Umbilical cord (tissue), 2 donors: ENCODE data around the gene TNFAIP2. TPM values are rescaled to one million over a fixed set of nuclear protein-coding genes. Genes with fewer than 3 reads are reported as not detected.
"Not testable (repeated sequence)": the region's sequence is repeated elsewhere in the genome, so short reads cannot be mapped to it uniquely, and the experiment has no call there.

Experiments
- DNase-seq: peaks from one replicate; pipeline ENCODE4 v3.0.0-alpha.2; 2015; ENCODE audit warnings: low spot score
- total RNA-seq: library from RNA; depleted of rRNA; stranded (reverse); fragments of >200 nt; gene quantifications from one replicate; pipeline ENCODE4 v1.2.3, GENCODE V29; 2014; ENCODE audit warnings: low replicate concordance; ENCODE audit not compliant: insufficient read depth

Gene TNFAIP2
- total RNA-seq, 1 donor from 2014 or later: 92.0 TPM

GRCh38 chr14:103135333-103136260, 12.3 kb downstream of the TNFAIP2 start:
- DNase-seq: no peak

- DNase-seq: peak; percentile 97
These were observed 13.4 kb downstream of the TNFAIP2 start for GRCh38 chr14:103136388-103137271.

DNA sequence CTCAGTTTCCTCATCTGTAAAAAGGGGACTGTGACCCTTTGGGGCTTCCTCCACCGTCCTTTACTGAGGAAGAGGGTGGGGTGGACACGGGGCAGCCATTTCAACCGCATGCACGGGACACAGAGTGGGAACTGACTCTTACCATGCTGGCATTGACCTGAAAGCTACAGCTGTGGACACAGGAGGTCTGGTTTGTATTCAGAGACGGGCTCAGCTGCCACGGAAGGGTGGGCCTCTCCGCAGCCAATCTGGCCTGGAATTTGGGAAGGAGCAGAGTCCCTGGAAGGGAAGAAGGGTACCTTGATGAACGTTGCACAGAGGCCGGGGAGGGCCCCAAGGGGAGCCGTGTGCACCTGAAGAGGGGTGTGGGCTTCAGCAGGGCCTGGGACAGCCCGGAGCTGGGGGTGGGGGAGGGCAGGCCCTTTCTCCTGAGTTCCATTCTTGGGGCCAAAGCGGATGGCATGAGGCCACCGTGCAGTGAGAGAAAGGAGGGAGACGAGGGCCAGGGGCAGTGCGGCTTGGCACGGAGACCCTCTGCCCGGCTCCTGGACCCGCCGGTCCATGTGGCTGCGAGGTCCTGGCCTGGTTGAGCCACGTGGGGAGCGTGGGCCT, 14.5 kb downstream of the TNFAIP2 start:
- DNase-seq: peak; percentile 79

DNA sequence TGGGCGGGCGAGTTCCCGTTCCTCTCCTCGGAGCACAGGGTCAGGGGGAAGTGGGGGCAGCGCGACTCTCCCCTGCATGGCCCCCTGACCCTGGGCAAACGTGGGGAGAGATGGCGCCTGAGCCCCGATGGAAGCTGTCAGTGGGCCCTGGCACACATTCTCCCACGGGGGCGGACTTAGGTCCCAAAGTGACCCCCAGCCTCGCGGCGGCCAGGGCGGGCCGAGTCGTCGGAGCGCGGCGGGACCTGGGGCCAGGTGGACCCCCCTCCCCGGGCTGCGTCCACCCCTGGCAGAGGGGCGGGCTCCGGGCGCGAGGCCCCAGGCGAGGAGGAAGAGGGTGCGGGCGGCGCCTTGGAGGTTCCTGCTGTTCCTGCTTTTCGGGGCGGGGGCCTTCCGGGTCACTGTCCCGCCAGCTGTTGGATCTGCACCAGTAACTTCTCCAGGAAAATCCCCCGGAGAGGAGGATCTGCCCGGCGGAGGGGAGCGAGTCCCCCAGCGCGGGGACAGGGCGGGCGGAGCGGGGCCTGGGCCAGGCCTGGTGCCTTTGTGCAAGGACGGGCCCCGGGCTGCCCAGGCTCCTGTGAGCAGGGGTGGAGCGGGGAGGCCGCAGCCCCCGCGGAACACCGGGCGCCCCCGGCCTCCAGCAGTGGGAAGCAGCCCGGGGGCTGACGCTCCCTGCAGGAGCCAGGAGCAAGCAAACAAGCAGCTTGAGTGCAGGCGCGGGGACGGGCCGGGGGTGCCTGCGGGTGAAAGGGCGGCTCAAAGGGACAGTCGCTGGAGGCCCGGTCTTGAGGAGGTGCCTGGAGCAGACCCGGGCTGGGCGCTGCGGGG, 15.3 kb downstream of the TNFAIP2 start:
- DNase-seq: peak; percentile 48

GRCh38 chr14:103139132-103140025, 16.1 kb downstream of the TNFAIP2 start:
- peak; percentile 81 for DNase-seq

GRCh38 chr14:103140316-103141109, 17.3 kb downstream of the TNFAIP2 start:
- DNase-seq: no peak

DNA sequence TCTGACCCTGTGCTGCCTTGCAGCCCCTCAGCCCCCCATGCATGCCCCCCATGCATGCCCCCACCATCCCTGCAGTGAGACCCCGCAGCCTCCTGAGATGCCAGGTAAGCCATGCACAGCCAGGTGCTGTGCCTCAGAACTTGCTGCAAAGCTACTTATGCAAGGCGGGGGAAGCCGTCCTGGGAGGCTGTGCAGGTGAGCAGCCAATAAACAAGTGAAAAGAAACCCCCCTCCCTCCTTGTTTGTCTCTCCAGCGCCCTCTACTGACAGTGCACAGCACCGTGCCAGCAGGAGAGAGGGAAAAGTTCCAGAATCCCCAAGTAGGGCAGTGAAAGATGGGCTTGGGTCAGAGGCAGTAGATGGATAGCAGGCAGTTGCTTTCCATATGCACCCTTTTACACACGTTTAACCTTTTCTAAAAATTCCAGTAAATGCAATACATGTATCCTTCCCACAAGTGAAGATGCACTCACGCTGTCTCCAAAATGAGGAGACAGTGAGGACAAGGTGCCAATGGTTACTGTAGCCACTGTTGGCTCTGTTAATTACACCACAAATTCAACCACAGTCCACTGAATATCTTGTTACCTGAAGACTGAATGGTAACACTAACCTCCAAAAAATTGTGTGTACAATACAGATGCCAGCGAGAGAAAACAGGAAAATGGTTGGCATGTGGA, 18.0 kb downstream of the TNFAIP2 start:
- no peak for DNase-seq

- DNase-seq: no peak
These were observed 18.8 kb downstream of the TNFAIP2 start for GRCh38 chr14:103142026-103142425.

DNA sequence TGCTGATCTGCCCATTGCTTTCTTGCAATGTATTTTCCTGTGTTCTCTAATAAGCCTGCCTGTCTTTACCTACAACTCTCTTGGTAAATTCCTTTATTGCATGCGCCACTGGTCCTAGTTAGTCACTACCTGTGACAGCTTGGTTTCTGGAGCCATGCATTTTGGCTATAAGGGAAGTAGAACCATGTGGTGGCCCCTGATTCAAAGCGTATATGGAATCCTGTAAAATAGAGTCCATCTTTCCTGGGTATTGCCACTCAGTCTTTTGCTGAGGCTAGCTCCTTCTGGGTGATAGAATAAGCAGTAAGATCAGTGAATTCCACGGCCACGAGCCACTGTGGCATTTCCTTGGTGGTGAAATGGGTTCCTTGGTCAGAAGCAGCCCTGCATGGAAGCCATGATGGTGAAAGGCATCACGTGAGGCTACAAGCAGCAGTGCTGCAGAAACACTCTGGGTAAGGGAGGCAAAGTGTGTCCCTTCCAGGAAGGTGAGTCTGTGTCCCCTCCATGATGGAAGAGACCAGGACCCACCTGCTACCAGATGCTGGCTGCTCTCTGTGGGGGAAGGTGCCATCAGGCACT, 19.6 kb downstream of the TNFAIP2 start:
- no peak for DNase-seq

DNA sequence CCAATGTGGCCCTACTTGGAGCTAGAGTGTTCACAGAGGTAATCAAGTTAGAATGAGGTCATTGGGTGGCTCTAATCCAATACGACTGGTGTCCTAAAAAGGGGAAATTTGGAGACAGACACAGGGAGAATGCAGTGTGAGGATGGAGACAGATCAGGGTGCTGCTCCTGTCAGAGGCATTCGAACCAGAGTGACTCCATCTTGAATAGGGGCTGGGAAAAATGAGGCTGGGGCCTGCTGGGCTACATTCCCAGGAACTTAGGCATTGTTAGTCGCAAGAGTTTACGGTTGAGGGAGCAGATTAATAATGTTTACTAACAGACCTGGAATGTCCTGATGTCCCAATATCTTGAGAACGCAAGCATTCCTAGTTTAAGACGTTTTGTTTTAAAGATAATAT, 20.2 kb downstream of the TNFAIP2 start:
- no peak for DNase-seq

DNA sequence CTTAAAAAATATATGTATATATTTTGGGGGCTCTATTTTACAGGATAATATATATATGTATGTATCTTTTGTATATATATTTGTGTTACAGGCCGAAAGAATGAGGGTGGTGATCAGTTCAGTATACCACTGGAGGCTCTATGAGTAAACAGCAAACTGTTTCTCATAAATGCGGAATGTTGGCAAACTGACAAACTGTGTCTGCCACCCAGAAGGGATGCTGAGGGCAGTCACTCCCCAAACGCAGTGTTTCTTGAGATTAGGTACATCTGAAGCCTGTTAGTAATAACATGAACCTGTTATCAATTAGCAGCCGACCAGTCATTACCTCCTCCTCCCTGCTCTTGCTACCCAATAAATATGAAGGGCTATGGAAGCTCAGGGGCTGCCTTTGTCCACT, 20.8 kb downstream of the TNFAIP2 start:
- no peak for DNase-seq

DNA sequence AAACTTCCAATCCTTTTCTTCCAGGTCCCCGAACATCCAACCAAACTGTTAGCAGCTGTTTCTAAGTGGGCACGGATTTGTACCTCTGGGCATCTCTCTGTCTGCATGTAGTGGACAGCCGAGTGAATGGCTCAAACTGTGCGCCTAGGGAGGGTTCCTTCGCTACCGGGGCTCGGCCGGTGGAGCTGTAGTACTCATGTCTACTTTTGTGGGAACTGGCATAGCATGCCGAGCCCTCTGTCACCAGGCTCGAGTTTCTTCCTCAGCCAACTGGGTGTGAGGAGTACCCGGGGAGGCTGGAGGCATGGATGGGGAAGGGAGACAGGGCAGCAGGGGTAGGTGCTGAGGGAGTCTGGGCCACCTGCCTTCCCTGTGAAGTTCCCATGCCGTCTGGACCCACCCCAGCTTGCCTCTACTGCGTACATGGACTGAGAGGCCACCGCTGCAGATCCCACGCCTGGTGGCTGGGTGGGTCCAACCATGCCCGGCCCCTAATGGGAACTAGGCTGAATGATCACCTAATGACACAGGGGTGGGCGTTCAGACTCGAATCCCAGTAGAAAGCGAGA, 23.0 kb downstream of the TNFAIP2 start:
- no peak for DNase-seq

DNA sequence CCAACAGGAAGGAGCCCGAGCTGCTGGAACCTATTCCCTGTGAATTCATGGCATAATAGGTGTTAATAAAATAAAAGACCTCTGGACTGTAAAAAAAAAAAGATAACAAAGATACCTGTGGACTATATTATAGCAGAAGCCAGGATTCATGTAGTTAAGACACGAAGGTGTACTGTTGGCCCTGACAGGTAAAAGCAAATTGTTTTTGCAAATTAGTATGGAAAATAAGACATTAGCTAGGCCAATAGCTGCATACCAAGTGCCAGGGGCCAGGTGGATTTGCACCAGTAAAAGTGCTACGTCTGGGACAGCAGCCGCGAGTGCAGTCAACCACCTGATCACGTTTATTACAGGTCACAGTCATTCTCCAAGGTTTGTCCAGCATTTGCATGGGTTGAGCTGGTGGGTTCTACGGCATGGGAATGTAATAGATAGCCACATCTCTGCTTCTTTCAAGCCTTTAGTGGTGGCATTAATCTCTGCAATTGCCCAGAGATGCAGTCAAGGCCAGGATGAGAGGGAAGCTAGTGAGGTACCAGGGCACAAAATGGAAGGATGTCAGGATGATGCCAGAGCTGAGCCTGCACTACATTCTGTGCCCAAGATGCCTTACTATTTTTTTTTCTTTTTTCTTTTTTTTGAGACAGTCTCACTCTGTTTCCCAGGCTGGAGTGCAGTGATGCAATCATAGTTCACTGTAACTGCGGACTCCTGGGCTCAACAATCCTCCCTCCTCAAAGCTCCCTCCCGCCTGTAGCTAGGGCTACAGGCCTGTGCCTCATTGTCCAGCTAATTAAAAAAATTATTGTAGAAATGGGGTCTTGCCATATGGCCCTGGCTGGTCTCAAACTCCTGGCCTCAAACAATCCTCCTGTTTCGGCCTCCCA, 26.3 kb downstream of the TNFAIP2 start:
- no peak for DNase-seq

DNA sequence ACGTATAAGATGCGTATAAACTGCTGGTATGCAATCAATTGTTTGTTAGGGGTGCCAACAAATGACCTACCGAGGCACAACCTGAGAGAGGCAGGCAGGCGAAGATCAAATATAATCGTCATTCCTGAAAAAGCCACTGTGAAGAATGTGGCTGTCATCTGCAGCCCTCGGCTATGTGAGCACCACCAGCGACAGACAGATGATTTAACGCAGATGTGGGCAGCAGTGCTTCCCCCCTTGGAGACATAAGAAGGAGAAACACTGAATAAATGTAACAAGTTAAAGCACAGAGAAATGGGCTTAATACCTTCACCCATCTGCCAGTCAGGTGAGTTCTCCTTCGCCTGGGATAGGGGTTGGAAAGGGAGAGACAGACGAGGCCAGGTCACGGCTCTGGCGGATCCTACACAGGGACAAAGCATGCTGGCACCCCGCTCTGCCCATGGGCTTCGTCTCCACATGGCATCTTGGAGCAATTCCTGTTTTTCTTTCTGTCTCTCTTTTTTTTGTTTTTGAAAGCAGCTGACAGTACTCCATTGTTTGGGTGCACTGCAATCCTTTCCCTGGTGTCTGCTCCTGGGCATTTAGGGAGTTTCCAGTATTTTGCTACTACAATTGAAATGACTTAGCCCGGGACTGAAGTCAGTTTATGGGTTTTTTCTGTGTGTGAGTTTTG, 28.1 kb downstream of the TNFAIP2 start:
- DNase-seq: no peak

DNA sequence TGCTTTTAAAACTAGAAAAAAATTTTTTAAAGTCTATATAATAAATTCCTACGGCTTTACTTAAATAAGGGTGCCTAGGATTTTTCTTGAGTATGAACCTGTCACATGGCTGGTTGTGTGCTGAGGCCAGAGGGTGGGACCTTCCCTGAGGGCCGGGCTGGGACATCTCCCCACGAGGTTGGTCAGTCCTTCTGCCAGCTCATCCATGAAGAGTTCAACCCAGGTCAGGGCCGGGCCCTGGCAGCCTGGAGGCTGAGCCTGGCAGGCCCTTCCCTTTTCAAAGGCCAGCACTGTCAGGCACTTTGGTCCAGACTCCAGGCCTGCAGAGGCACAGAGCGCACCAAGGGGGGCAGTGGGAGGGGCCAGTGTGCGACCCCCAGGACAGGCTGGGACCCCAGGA, 31.7 kb downstream of the TNFAIP2 start:
- DNase-seq: peak; percentile 60

- DNase-seq: not testable (repeated sequence)
These were observed 32.2 kb downstream of the TNFAIP2 start for GRCh38 chr14:103155416-103155815.
